HepG2 (cell line): ENCODE results near the gene L3MBTL1. TPM values are rescaled to one million over a fixed set of nuclear protein-coding genes. Genes with fewer than 3 reads are reported as not detected.

Experiments
- DR1 ChIP-seq: sonication (generic); formaldehyde crosslinking; IDR thresholded peaks from 2 replicates; pipeline ENCODE4 v1.8.0; 2021; ENCODE audit warnings: mild to moderate bottlenecking, missing genetic modification reagents, inconsistent platforms
- KLF13 ChIP-seq: sonication (generic); formaldehyde crosslinking; IDR thresholded peaks from 2 replicates; pipeline ENCODE4 v1.4.0; 2020; ENCODE audit warnings: mild to moderate bottlenecking, missing genetic modification reagents
- LCORL ChIP-seq, 2 experiments: fragments of 450-650 bp in 1 of 2; sonication (generic) in 1 of 2; formaldehyde crosslinking in 1 of 2; IDR thresholded peaks; 2 replicates each; pipeline versions ENCODE4 v1.5.0 to v1.6.1; 2017 to 2020; ENCODE audit warnings: antibody characterized with exemption in 1 of 2, missing genetic modification reagents in 1 of 2
- NCOA1 ChIP-seq: sonication (generic); formaldehyde crosslinking; IDR thresholded peaks from 2 replicates; pipeline ENCODE4 v1.9.0; 2021; ENCODE audit warnings: missing genetic modification reagents
- NONO ChIP-seq, 2 experiments: fragments of 450-650 bp in 1 of 2; sonication (generic) in 1 of 2; formaldehyde crosslinking in 1 of 2; IDR thresholded peaks in 1 of 2; conservative IDR thresholded peaks in 1 of 2; 2 replicates each; pipeline versions ENCODE4 v1.6.1 to v1.8.0; 2017 to 2022; ENCODE audit warnings: mild to moderate bottlenecking in 1 of 2, missing genetic modification reagents in 1 of 2, moderate library complexity in 1 of 2
- RARA ChIP-seq: IDR thresholded peaks from 2 replicates; pipeline ENCODE4 v1.6.1; 2016; ENCODE audit warnings: missing genetic modification reagents, missing compliant biosample characterization
- REPIN1 ChIP-seq: sonication (generic); formaldehyde crosslinking; IDR thresholded peaks from 2 replicates; pipeline ENCODE4 v1.8.0; 2022; ENCODE audit warnings: missing genetic modification reagents, low read depth, mild to moderate bottlenecking, borderline replicate concordance
- SAFB2 ChIP-seq: sonication (generic); formaldehyde crosslinking; IDR thresholded peaks from 2 replicates; pipeline ENCODE4 v1.5.1; 2020; ENCODE audit warnings: missing genetic modification reagents, low read depth, mild to moderate bottlenecking, borderline replicate concordance
- ZBTB37 ChIP-seq: sonication (generic); formaldehyde crosslinking; IDR thresholded peaks from 2 replicates; pipeline ENCODE4 v1.4.0; 2020; ENCODE audit warnings: mild to moderate bottlenecking, missing genetic modification reagents
- ZBTB40 ChIP-seq, 2 experiments: fragments of 450-650 bp in 1 of 2; sonication (generic) in 1 of 2; formaldehyde crosslinking in 1 of 2; IDR thresholded peaks; 2 replicates each; pipeline versions ENCODE4 v1.6.1 to v1.8.0; 2016 to 2022; ENCODE audit warnings: antibody characterized with exemption in 1 of 2, mild to moderate bottlenecking in 1 of 2, missing genetic modification reagents in 1 of 2
- ZBTB42 ChIP-seq: sonication (generic); formaldehyde crosslinking; IDR thresholded peaks from 2 replicates; pipeline ENCODE4 v1.5.0; 2020; ENCODE audit warnings: mild to moderate bottlenecking, missing genetic modification reagents
- ZNF367 ChIP-seq: sonication (generic); formaldehyde crosslinking; IDR thresholded peaks from 2 replicates; pipeline ENCODE4 v1.4.0; 2020; ENCODE audit warnings: missing genetic modification reagents, borderline replicate concordance
- ZNF619 ChIP-seq: sonication (generic); formaldehyde crosslinking; IDR thresholded peaks from 2 replicates; pipeline ENCODE4 v1.4.0; 2020; ENCODE audit warnings: mild to moderate bottlenecking, missing genetic modification reagents
- ZNF800 ChIP-seq: sonication (generic); formaldehyde crosslinking; IDR thresholded peaks from 2 replicates; pipeline ENCODE4 v1.4.0; 2020; ENCODE audit warnings: missing genetic modification reagents
- polyA plus RNA-seq, 8 experiments: library from polyadenylated mRNA; depleted of rRNA in 3 of 8; stranded (reverse) in 7 of 8; unstranded in 1 of 8; fragments of >200 nt; fragmentation: Illumina TruSeq in 4 of 8; extraction: Trizol in 4 of 8; gene quantifications; 2 replicates each; pipeline versions ENCODE4 v1.2.1 to v1.2.3, GENCODE V29; 2011 to 2016; ENCODE audit warnings: low read depth in 4 of 8, missing spikeins in 1 of 8, mixed read lengths in 1 of 8; ENCODE audit not compliant: insufficient read depth in 1 of 8
- total RNA-seq, 5 experiments: library from RNA; depleted of rRNA; stranded (reverse); fragments of >200 nt; fragmentation: Illumina TruSeq; extraction: Trizol; gene quantifications; 2 replicates each; pipeline ENCODE4 v1.2.3, GENCODE V29; 2016; ENCODE audit warnings: low read depth in 1 of 5

Gene L3MBTL1
- total and polyA plus RNA-seq, 2 of the 13 experiments (the other 11 are each of a cell fraction or from before 2014, with no cell fraction given) = 9.0 to 17.8 TPM

GRCh38 chr20:43537921-43538877, 30.7 kb downstream of the L3MBTL1 start (continued):
- TF ChIP-seq ZNF800 (no peak), LCORL (IDR thresholded peaks at IDR 0.05) (no peak), LCORL (CRISPR knock-in tag; IDR thresholded peaks at IDR 0.05) (peak; percentile 0; the same call in 1 of the 2 replicates), ZBTB37 (CRISPR knock-in tag) (0 out of 2 replicates have a peak, but pooled peaks have one; percentile 29), RARA (CRISPR knock-in tag) (0 out of 2 replicates have a peak, but pooled peaks have one; percentile 11), REPIN1 (CRISPR knock-in tag) (0 out of 2 replicates have a peak, but pooled peaks have one; percentile 57), NONO (IDR thresholded peaks at IDR 0.05) (no peak), NONO (CRISPR knock-in tag; conservative IDR thresholded peaks at IDR 0.05) (0 out of 2 replicates have a peak, but pooled peaks have one; percentile 64), SAFB2 (peak; percentile 46), NCOA1 (CRISPR knock-in tag) (0 out of 2 replicates have a peak, but pooled peaks have one; percentile 51), ZNF367 (CRISPR knock-in tag) (no peak), ZBTB42 (CRISPR knock-in tag) (no peak), KLF13 (CRISPR knock-in tag) (no peak), DR1 (CRISPR knock-in tag) (0 out of 2 replicates have a peak, but pooled peaks have one; percentile 3), ZBTB40 (IDR thresholded peaks at IDR 0.05) (no peak), ZBTB40 (CRISPR knock-in tag; IDR thresholded peaks at IDR 0.05) (no peak), ZNF619 (CRISPR knock-in tag) (peak; percentile 85; the same call in 1 of the 2 replicates)
